Neuronal stem cell (in vitro differentiated cells): ENCODE data around the gene FOXN3.

Source experiments
- DNase-seq: peaks from one replicate; pipeline ENCODE4 v3.0.0-alpha.2; 2013; ENCODE audit warnings: low spot score
- H2AFZ ChIP-seq: one replicate; pipeline ENCODE4 v1.6.1; 2013; ENCODE audit warnings: mild to moderate bottlenecking, low read length, inconsistent platforms
- H2AK5ac ChIP-seq: 2 replicates; pipeline ENCODE4 v1.6.1; 2013; ENCODE audit warnings: low read depth, mild to moderate bottlenecking, inconsistent platforms, low read length, moderate library complexity, mixed read lengths
- H2BK120ac ChIP-seq: 2 replicates; pipeline ENCODE4 v1.6.1; 2013; ENCODE audit warnings: low read depth, mild to moderate bottlenecking, inconsistent platforms, low read length, moderate library complexity, mixed read lengths
- H2BK12ac ChIP-seq: one replicate; pipeline ENCODE4 v1.6.1; 2013; ENCODE audit warnings: low read length, inconsistent platforms
- H2BK15ac ChIP-seq: 2 replicates; pipeline ENCODE4 v1.6.1; 2013; ENCODE audit warnings: mild to moderate bottlenecking, low read length, inconsistent platforms, mixed read lengths
- H2BK5ac ChIP-seq: one replicate; pipeline ENCODE4 v1.6.1; 2013; ENCODE audit warnings: inconsistent platforms, mild to moderate bottlenecking, low read length, moderate library complexity
- H3K14ac ChIP-seq: one replicate; pipeline ENCODE4 v1.6.1; 2013; ENCODE audit warnings: low read length, inconsistent platforms
- H3K18ac ChIP-seq: 2 replicates; pipeline ENCODE4 v1.6.1; 2013; ENCODE audit warnings: low read length, inconsistent platforms
- H3K23ac ChIP-seq: 2 replicates; pipeline ENCODE4 v1.6.1; 2013; ENCODE audit warnings: low read depth, mild to moderate bottlenecking, mixed read lengths, low read length, inconsistent platforms; ENCODE audit not compliant: poor library complexity
- H3K27ac ChIP-seq: replicated peaks from 3 replicates; pipeline ENCODE4 v1.5.1; 2013; ENCODE audit warnings: low read length, inconsistent platforms
- H3K27me3 ChIP-seq, 3 experiments: 2 replicates each; pipeline ENCODE4 v1.6.1; 2013; ENCODE audit warnings: low read length in 3 of 3, mild to moderate bottlenecking in 2 of 3, inconsistent platforms in 1 of 3, low read depth in 1 of 3, mixed read lengths in 1 of 3, moderate library complexity in 1 of 3; ENCODE audit not compliant: control insufficient read depth in 3 of 3, insufficient read depth in 3 of 3
- H3K36me3 ChIP-seq, 2 donors: replicated peaks in 1 of 2; 2 replicates each; pipeline ENCODE4 v1.6.1; 2013; ENCODE audit warnings: low read length in 2 of 2; ENCODE audit not compliant: control insufficient read depth in 2 of 2, insufficient read depth in 2 of 2
- H3K4ac ChIP-seq: 2 replicates; pipeline ENCODE4 v1.6.1; 2013; ENCODE audit warnings: inconsistent platforms, mild to moderate bottlenecking, low read length, moderate library complexity
- H3K4me1 ChIP-seq, 2 donors: 1 replicate in 1 of 2; 2 replicates in 1 of 2; pipeline ENCODE4 v1.6.1; 2013; ENCODE audit warnings: low read length in 2 of 2, low read depth in 1 of 2; ENCODE audit not compliant: control insufficient read depth in 2 of 2, insufficient read depth in 1 of 2
- H3K4me2 ChIP-seq: one replicate; pipeline ENCODE4 v1.6.1; 2013; ENCODE audit warnings: mild to moderate bottlenecking, low read length, inconsistent platforms; ENCODE audit not compliant: insufficient read depth, poor library complexity, severe bottlenecking
- H3K4me3 ChIP-seq, 2 donors: 2 replicates each; pipeline ENCODE4 v1.5.1; 2013; ENCODE audit warnings: low read length in 2 of 2, mild to moderate bottlenecking in 2 of 2, inconsistent platforms in 1 of 2, moderate library complexity in 1 of 2
- H3K79me1 ChIP-seq: one replicate; pipeline ENCODE4 v1.6.1; 2013; ENCODE audit warnings: low read depth, mild to moderate bottlenecking, inconsistent platforms, low read length, moderate library complexity
- H3K9ac ChIP-seq: one replicate; pipeline ENCODE4 v1.6.1; 2013; ENCODE audit warnings: mild to moderate bottlenecking, low read depth, low read length, inconsistent platforms; ENCODE audit not compliant: poor library complexity
- H3K9me3 ChIP-seq, 2 donors: replicated peaks in 1 of 2; 2 replicates each; pipeline versions ENCODE3 to v1.6.1; 2013; ENCODE audit warnings: low read length in 2 of 2, mild to moderate bottlenecking in 2 of 2, inconsistent platforms in 1 of 2, low read depth in 1 of 2, mixed read lengths in 1 of 2, moderate library complexity in 1 of 2; ENCODE audit not compliant: control insufficient read depth in 2 of 2, insufficient read depth in 1 of 2
- H4K8ac ChIP-seq: one replicate; pipeline ENCODE4 v1.6.1; 2013; ENCODE audit warnings: low read depth, mild to moderate bottlenecking, inconsistent platforms, low read length, moderate library complexity
- H4K91ac ChIP-seq: one replicate; pipeline ENCODE4 v1.6.1; 2013; ENCODE audit warnings: low read length, low read depth, mild to moderate bottlenecking, inconsistent platforms; ENCODE audit not compliant: poor library complexity
- WGBS, 2 donors: extraction: QIAGEN DNeasy Blood & Tissue Kit; methylation state at CpG; one replicate each; pipeline ENCODE4 v1.1.7; 2013; ENCODE audit warnings: missing lambda C conversion rate in 2 of 2, mixed read lengths in 1 of 2; ENCODE audit not compliant: insufficient read length in 2 of 2, insufficient replicate concordance in 1 of 2; ENCODE audit errors: extremely low coverage in 2 of 2; 5-methylcytosine and 5-hydroxymethylcytosine counted together

FOXN3 gene

GRCh38 chr14:89246290-89246689, 170.7 kb downstream of the FOXN3 start:
- Histone ChIP-seq H3K4me3 (no peak overlapping the region), H3K9me3 (no peaks in the 10 kb centered on the region), H3K9ac (no peak overlapping the region), H3K27me3 (no peaks in the 10 kb centered on the region), H3K4me1 (peaks cover 0 to 9% of the 10 kb centered on the region in 2 donors), H3K4ac (no peak overlapping the region), H2AFZ (no peak overlapping the region), H3K27ac (no peak overlapping the region), H2BK15ac (no peak overlapping the region), H4K91ac (no peak overlapping the region), H3K4me2 (no peak overlapping the region), H3K79me1 (no peaks in the 10 kb centered on the region), H3K36me3 (no peaks in the 10 kb centered on the region), H2BK120ac (no peak overlapping the region), H3K18ac (no peak overlapping the region), H2AK5ac (no peak overlapping the region), H2BK12ac (no peak overlapping the region), H4K8ac (no peak overlapping the region), H2BK5ac (no peak overlapping the region), H3K14ac (no peak overlapping the region), H3K23ac (no peak overlapping the region)
- no CpG with 5 or more reads among the region's 8 CpGs for WGBS, 2 donors
- DNase-seq = no peak

GRCh38 chr14:89245802-89246201, 171.2 kb downstream of the FOXN3 start:
- Histone ChIP-seq H3K23ac (no peak overlapping the region), H3K9me3 (no peaks in the 10 kb centered on the region), H2AFZ (no peak overlapping the region), H3K27me3 (no peaks in the 10 kb centered on the region), H3K36me3 (no peaks in the 10 kb centered on the region), H3K4me2 (no peak overlapping the region), H2BK15ac (no peak overlapping the region), H3K9ac (no peak overlapping the region), H3K79me1 (no peaks in the 10 kb centered on the region), H2BK5ac (no peak overlapping the region), H3K27ac (no peak overlapping the region), H2BK120ac (no peak overlapping the region), H4K91ac (no peak overlapping the region), H3K4ac (no peak overlapping the region), H3K4me1 (peaks cover 0 to 9% of the 10 kb centered on the region in 2 donors), H2BK12ac (no peak overlapping the region), H3K18ac (no peak overlapping the region), H4K8ac (no peak overlapping the region), H3K14ac (no peak overlapping the region), H3K4me3 (no peak overlapping the region), H2AK5ac (no peak overlapping the region)
- no CpG with 5 or more reads among the region's 9 CpGs for WGBS, 2 donors
- no peak for DNase-seq

- no peak for DNase-seq
- Histone ChIP-seq H3K23ac (no peak overlapping the region), H3K18ac (no peak overlapping the region), H3K27ac (no peak overlapping the region), H3K9ac (no peak overlapping the region), H3K79me1 (no peaks in the 10 kb centered on the region), H2BK120ac (no peak overlapping the region), H3K36me3 (no peaks in the 10 kb centered on the region), H2AK5ac (no peak overlapping the region), H2BK15ac (no peak overlapping the region), H4K91ac (no peak overlapping the region), H3K9me3 (no peaks in the 10 kb centered on the region), H3K4me3 (no peak overlapping the region), H4K8ac (no peak overlapping the region), H3K4ac (no peak overlapping the region), H3K4me2 (no peak overlapping the region), H2AFZ (no peak overlapping the region), H2BK12ac (no peak overlapping the region), H3K27me3 (no peaks in the 10 kb centered on the region), H3K4me1 (peaks cover 0 to 9% of the 10 kb centered on the region in 2 donors), H3K14ac (no peak overlapping the region), H2BK5ac (no peak overlapping the region)
- no CpG with 5 or more reads among the region's 6 CpGs for WGBS, 2 donors
Observed at GRCh38 chr14:89244720-89245119, 172.3 kb downstream of the FOXN3 start.

GRCh38 chr14:89243741-89244140, 173.3 kb downstream of the FOXN3 start:
- Histone ChIP-seq H2BK5ac (no peak overlapping the region), H2BK120ac (no peak overlapping the region), H3K27ac (no peak overlapping the region), H4K8ac (no peak overlapping the region), H2AK5ac (no peak overlapping the region), H3K14ac (no peak overlapping the region), H3K4me2 (no peak overlapping the region), H2AFZ (no peak overlapping the region), H3K4me1 (peaks cover 5 to 9% of the 10 kb centered on the region in 2 donors), H3K18ac (no peak overlapping the region), H3K4me3 (no peak overlapping the region), H2BK12ac (no peak overlapping the region), H3K4ac (no peak overlapping the region), H3K79me1 (no peaks in the 10 kb centered on the region), H3K27me3 (no peaks in the 10 kb centered on the region), H3K9me3 (no peaks in the 10 kb centered on the region), H3K23ac (no peak overlapping the region), H3K36me3 (no peaks in the 10 kb centered on the region), H4K91ac (no peak overlapping the region), H2BK15ac (no peak overlapping the region), H3K9ac (no peak overlapping the region)
- WGBS, 2 donors = no CpG with 5 or more reads among the region's 6 CpGs
- no peak for DNase-seq
